Measurements from ENCODE around the gene TECPR2.

- no peak for TF ChIP-seq TAF1 (IDR thresholded peaks at IDR 0.05; ENCODE audit: borderline replicate concordance, insufficient read depth, low read length)
- no peak for TF ChIP-seq REST (IDR thresholded peaks at IDR 0.05; ENCODE audit: insufficient read depth in 1 of 2, low read depth in 2 of 2, low read length in 2 of 2)
- TF ChIP-seq POLR2AphosphoS5 (IDR thresholded peaks at IDR 0.05; ENCODE audit: low read depth, low read length) = no peak
- TF ChIP-seq SIN3A (IDR thresholded peaks at IDR 0.05; ENCODE audit: borderline replicate concordance, insufficient read depth, low read length) = no peak
- TF ChIP-seq FOXP2 (optimal IDR thresholded peaks at IDR 0.05; ENCODE audit: borderline replicate concordance, extremely low read depth, extremely low read length, insufficient read depth) = no peak
Observed at GRCh38 chr14:102373110-102373509, 10.4 kb downstream of the TECPR2 start.
